Left ventricle myocardium inferior (tissue), 1 donor: ENCODE results near the gene FTO. TPM values are rescaled to one million over a fixed set of nuclear protein-coding genes. Genes with fewer than 3 reads are reported as not detected.
A peak's percentile ranks its signal among the peaks of the same experiment; 100 is the strongest.

Source experiments
- DNase-seq: peaks from one replicate; pipeline ENCODE4 v3.0.0-alpha.2; 2020
- H3K27ac ChIP-seq: fragments of 200-600 bp; replicated peaks from 2 replicates; pipeline ENCODE4 v1.8.0; 2021
- H3K27me3 ChIP-seq: fragments of 200-600 bp; 2 replicates; pipeline ENCODE4 v1.8.0; 2021; ENCODE audit warnings: low read depth
- H3K36me3 ChIP-seq: fragments of 200-600 bp; 2 replicates; pipeline ENCODE4 v1.8.0; 2021
- H3K4me1 ChIP-seq: fragments of 200-600 bp; 2 replicates; pipeline ENCODE4 v1.8.0; 2021
- H3K4me3 ChIP-seq: fragments of 200-600 bp; 2 replicates; pipeline ENCODE4 v1.8.0; 2021; ENCODE audit warnings: mild to moderate bottlenecking, moderate library complexity
- H3K9me3 ChIP-seq: fragments of 200-600 bp; replicated peaks from 2 replicates; pipeline ENCODE4 v1.8.0; 2021
- intact Hi-C: fragments of 100-400 bp; cut with micrococcal nuclease; formaldehyde crosslinking; loops from one replicate; pipeline ENCODE4 v1.11.0; 2022
- total RNA-seq: library from RNA; stranded (reverse); fragmentation: NEBNext Ultra II Directional; extraction: Animal tissue kit (Norgen Biotek cat#: 25700); gene quantifications from one replicate; pipeline ENCODE4 v1.2.1, GENCODE V29; 2021
- TF ChIP-seq, protein P1 (sequence below): fragments of 200-600 bp; IDR thresholded peaks from 2 replicates; pipeline ENCODE4 v1.8.0; 2021; ENCODE audit warnings: antibody characterized with exemption, mild to moderate bottlenecking, borderline replicate concordance
- donor health status: DM: no; HTN: yes; CAD: no; lungs with severe emphysema.

The FTO gene
- total RNA-seq, 1 donor from 2014 or later, result 78.4 TPM

DNA sequence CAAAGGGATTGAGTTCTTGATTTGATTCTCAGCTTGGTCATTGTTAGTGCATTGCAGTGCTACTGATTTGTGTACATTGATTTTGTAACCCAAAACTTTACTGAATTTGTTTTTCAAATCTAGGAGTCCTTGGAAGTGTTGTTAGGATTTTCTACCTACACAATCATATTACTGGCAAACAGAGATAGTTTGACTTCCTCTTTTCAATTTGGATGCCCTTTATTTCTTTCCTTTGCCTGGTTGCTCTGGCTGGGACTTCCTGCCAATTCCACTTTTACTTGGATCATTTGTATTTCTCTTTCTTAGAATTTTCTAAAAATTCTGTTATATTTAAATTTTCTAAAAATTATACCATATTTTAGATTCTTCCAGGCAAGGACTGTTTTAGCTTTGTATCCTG is 151.1 kb downstream of the FTO start:
- H3K4me3 ChIP-seq, result no peak overlapping the region
- no peak overlapping the region for H3K27ac ChIP-seq
- no peak for DNase-seq
- peaks cover 9% of the 10 kb centered on the region for H3K9me3 ChIP-seq
- intact Hi-C loops, result no loop called here
- H3K27me3 ChIP-seq, result no peaks in the 10 kb centered on the region
- H3K4me1 ChIP-seq, result peaks cover 2% of the 10 kb centered on the region
- H3K36me3 ChIP-seq, result peaks cover 5% of the 10 kb centered on the region
- TF ChIP-seq, protein P1, sequence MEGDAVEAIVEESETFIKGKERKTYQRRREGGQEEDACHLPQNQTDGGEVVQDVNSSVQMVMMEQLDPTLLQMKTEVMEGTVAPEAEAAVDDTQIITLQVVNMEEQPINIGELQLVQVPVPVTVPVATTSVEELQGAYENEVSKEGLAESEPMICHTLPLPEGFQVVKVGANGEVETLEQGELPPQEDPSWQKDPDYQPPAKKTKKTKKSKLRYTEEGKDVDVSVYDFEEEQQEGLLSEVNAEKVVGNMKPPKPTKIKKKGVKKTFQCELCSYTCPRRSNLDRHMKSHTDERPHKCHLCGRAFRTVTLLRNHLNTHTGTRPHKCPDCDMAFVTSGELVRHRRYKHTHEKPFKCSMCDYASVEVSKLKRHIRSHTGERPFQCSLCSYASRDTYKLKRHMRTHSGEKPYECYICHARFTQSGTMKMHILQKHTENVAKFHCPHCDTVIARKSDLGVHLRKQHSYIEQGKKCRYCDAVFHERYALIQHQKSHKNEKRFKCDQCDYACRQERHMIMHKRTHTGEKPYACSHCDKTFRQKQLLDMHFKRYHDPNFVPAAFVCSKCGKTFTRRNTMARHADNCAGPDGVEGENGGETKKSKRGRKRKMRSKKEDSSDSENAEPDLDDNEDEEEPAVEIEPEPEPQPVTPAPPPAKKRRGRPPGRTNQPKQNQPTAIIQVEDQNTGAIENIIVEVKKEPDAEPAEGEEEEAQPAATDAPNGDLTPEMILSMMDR, result no peak

DNA sequence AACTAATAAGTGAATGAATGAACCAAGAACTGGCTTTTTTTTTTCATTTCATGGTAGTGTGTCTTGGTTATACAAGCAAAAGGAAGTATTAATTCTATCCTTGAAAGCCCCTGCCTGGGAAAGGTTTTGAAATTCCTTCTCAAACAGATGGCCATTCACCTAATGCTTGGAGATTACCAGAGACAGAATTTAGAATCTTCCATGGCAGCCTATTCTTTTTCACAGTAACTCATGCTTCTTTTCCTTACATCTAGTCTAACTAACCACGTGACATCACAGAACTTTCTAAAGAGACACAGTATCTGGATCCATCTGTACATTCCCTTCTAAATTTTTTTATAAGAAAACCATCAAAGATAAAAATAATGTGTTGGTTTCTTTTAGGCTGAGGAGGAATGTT is 151.6 kb downstream of the FTO start:
- TF ChIP-seq, protein P1, result no peak
- H3K27ac ChIP-seq, result no peak overlapping the region

DNA sequence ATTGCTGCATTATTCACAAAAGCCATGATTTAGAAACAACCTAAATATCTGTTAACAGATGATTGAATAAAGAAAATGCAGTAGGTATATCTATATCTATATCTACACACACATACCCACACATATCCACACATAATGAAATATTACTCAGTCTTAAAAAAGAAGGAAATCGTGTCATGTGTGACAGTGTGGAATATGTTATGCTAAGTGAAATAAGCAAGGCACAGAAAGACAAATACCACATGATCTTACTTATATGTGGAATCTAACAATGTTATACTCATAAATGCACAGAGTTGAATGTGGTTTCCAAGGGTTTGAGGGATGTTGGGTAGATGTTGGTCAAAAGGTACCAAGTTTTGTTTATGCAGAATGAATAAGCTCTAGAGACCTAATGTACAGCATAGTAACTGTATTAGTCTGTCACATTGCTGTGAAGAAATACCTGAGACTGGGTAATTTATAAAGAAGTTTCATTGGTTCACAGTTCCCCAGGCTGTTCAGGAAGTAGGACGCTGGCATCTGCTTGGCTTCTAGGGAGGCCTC is 156.1 kb downstream of the FTO start:
- H3K27me3 ChIP-seq, result no peaks in the 10 kb centered on the region
- H3K4me1 ChIP-seq, result peaks cover 7% of the 10 kb centered on the region
- TF ChIP-seq, protein P1, result no peak
- intact Hi-C loops, result no loop called here
- H3K27ac ChIP-seq, result no peak overlapping the region
- H3K9me3 ChIP-seq, result no peaks in the 10 kb centered on the region
- no peak for DNase-seq
- peaks cover 17% of the 10 kb centered on the region for H3K36me3 ChIP-seq
- no peak overlapping the region for H3K4me3 ChIP-seq

More for the DNA sequence above, 151.6 kb downstream of the FTO start:
- intact Hi-C loops, result no loop called here
- H3K4me1 ChIP-seq, result no peaks in the 10 kb centered on the region
- H3K27me3 ChIP-seq, result no peaks in the 10 kb centered on the region
- peaks cover 9% of the 10 kb centered on the region for H3K36me3 ChIP-seq
- peaks cover 9% of the 10 kb centered on the region for H3K9me3 ChIP-seq
- DNase-seq, result no peak
- H3K4me3 ChIP-seq, result no peak overlapping the region

DNA sequence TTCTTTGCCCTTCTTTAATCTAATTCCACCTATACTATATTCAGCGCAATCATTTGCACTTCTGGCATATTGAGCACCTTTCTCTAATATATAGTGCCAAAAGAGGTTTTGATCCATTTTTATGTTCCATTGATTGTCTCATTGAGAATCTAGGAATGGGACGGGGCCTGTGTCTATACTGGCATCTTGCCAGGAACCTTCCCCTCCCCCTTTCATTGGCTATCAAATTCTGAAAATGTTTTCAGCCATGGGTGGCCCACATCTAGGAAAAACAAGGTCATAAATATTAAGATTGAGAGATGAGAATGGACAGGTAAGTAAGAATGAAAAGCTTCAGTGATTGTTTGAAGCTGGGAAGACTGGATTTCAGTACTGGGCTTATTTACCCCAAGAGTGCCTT is 159.9 kb downstream of the FTO start:
- Histone ChIP-seq H3K4me1 (peaks cover 17% of the 10 kb centered on the region), H3K27me3 (no peaks in the 10 kb centered on the region), H3K27ac (no peak overlapping the region), H3K9me3 (peaks cover 10% of the 10 kb centered on the region), H3K4me3 (no peak overlapping the region), H3K36me3 (peaks cover 17% of the 10 kb centered on the region)
- intact Hi-C loops, result no loop called here
- TF ChIP-seq, protein P1, result no peak
- no peak for DNase-seq

DNA sequence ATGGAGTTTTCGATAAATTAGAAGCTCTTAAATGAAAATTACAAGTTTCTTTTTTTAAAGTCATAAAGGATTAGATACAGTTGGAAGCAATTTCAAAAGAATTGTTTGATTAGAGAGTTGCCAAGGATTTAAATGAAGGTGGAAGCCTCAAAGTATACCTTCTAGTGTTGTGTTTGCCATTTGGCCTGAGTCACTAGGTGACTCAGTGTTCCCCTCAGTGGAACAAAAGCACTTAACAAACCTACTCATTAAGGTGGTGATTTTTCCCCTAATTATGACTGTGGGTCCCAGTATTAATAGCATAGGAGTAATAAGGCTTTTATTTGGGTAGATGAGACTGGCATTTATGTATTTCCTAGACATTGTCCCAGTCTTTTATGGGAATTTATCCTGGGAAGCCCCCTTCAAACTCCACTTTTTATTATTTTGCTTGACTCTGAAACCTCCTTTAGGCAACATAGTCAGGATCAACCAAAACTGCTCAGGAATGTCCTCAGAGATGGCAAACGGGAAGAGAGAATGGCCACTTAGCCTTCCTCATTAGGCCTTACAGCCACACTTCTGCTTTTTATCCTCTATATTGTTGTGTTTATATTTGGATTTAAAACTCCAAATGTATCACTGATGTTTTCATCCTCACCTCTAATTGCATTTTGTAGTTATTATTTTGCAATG is 161.0 kb downstream of the FTO start:
- peaks cover 17% of the 10 kb centered on the region for H3K4me1 ChIP-seq
- H3K9me3 ChIP-seq, result peaks cover 10% of the 10 kb centered on the region
- no peak for DNase-seq
- H3K36me3 ChIP-seq, result peaks cover 17% of the 10 kb centered on the region
- peak overlapping the region; percentile 41 for H3K27ac ChIP-seq
- no peaks in the 10 kb centered on the region for H3K27me3 ChIP-seq
- intact Hi-C loops, result no loop called here
- TF ChIP-seq, protein P1, result no peak
- H3K4me3 ChIP-seq, result no peak overlapping the region
